Activated B cell treated with CpG ODN at 0.5 μM for 24 hours (primary cell): ENCODE measurements around the gene ANKIB1. TPM values are rescaled to one million over a fixed set of nuclear protein-coding genes. Genes with fewer than 3 reads are reported as not detected.

ENCODE experiments used
- ATAC-seq: fragments of 200-7000 bp; cut with Tn5 transposase; one replicate; pipeline ENCODE4 v1.10.0; 2021; ENCODE audit warnings: low read depth, mild to moderate bottlenecking, moderate library complexity
- CTCF ChIA-PET: fragments of 350-600 bp; sonication (Branson Sonifier 250); formaldehyde crosslinking; loops from one replicate; lab custom pipeline; 2021; ENCODE audit warnings: antibody characterized with exemption; lab: Charles Lee
- POLR2A ChIA-PET: fragments of 350-600 bp; sonication (Branson Sonifier 250); formaldehyde crosslinking; loops from one replicate; lab custom pipeline; 2021; ENCODE audit warnings: antibody characterized with exemption; lab: Charles Lee
- DNase-seq: peaks from one replicate; pipeline ENCODE4 v3.0.0; 2022
- H3K27ac Mint-ChIP-seq: one replicate; pipeline ENCODE4 v1.8.0; 2020; ENCODE audit warnings: mixed read lengths
- H3K27me3 Mint-ChIP-seq: one replicate; pipeline ENCODE4 v1.8.0; 2021; ENCODE audit warnings: mixed read lengths
- H3K36me3 Mint-ChIP-seq: one replicate; pipeline ENCODE4 v1.8.0; 2021; ENCODE audit warnings: low read depth, mixed read lengths
- H3K4me1 Mint-ChIP-seq: one replicate; pipeline ENCODE4 v1.8.0; 2021; ENCODE audit warnings: mixed read lengths
- H3K4me3 Mint-ChIP-seq: one replicate; pipeline ENCODE4 v1.8.0; 2020; ENCODE audit warnings: mild to moderate bottlenecking, mixed read lengths
- H3K9me3 Mint-ChIP-seq: one replicate; pipeline ENCODE4 v1.8.0; 2020; ENCODE audit warnings: mixed read lengths
- CTCF ChIP-seq: fragments of 200-600 bp; IDR thresholded peaks from one replicate; pipeline ENCODE4 v1.8.0; 2022; ENCODE audit warnings: antibody characterized with exemption, mild to moderate bottlenecking
- intact Hi-C: fragments of 100-400 bp; cut with micrococcal nuclease; formaldehyde crosslinking; loops from one replicate; pipeline ENCODE4 v1.15.1; 2024
- total RNA-seq: library from RNA; stranded (reverse); gene quantifications from 2 replicates; pipeline ENCODE4 v1.2.3, GENCODE V29; 2022

The ANKIB1 gene
- total RNA-seq, 1 donor from 2014 or later = 50.6 TPM

GRCh38 chr7:92415225-92415624 lies 169.5 kb downstream of the ANKIB1 start:
- no peak overlapping the region for H3K4me3 Mint-ChIP-seq
- no peak for ATAC-seq
- ChIA-PET CTCF (interaction anchor here (0.7 kb wide), 1 partner anchor 9 kb away, joined by 3 read pairs; no protein-coding TSS in a partner anchor), POLR2A (no interaction called here)
- no peak overlapping the region for H3K27ac Mint-ChIP-seq
- no peak for TF ChIP-seq CTCF
- no peaks in the 10 kb centered on the region for H3K4me1 Mint-ChIP-seq
- intact Hi-C loops = no loop called here
- H3K36me3 Mint-ChIP-seq = no peaks in the 10 kb centered on the region
- peaks cover 2% of the 10 kb centered on the region for H3K27me3 Mint-ChIP-seq
- H3K9me3 Mint-ChIP-seq = peaks cover 2% of the 10 kb centered on the region
- no peak for DNase-seq

- TF ChIP-seq CTCF = no peak
- ChIA-PET CTCF (no interaction called here), POLR2A (no interaction called here)
- no peak overlapping the region for H3K4me3 Mint-ChIP-seq
- peaks cover 4% of the 10 kb centered on the region for H3K27me3 Mint-ChIP-seq
- no peak for ATAC-seq
- H3K4me1 Mint-ChIP-seq = no peaks in the 10 kb centered on the region
- H3K36me3 Mint-ChIP-seq = no peaks in the 10 kb centered on the region
- H3K27ac Mint-ChIP-seq = no peak overlapping the region
- intact Hi-C loops = no loop called here
- no peaks in the 10 kb centered on the region for H3K9me3 Mint-ChIP-seq
- no peak for DNase-seq
Observed at GRCh38 chr7:92417913-92418312, 172.1 kb downstream of the ANKIB1 start.

DNA sequence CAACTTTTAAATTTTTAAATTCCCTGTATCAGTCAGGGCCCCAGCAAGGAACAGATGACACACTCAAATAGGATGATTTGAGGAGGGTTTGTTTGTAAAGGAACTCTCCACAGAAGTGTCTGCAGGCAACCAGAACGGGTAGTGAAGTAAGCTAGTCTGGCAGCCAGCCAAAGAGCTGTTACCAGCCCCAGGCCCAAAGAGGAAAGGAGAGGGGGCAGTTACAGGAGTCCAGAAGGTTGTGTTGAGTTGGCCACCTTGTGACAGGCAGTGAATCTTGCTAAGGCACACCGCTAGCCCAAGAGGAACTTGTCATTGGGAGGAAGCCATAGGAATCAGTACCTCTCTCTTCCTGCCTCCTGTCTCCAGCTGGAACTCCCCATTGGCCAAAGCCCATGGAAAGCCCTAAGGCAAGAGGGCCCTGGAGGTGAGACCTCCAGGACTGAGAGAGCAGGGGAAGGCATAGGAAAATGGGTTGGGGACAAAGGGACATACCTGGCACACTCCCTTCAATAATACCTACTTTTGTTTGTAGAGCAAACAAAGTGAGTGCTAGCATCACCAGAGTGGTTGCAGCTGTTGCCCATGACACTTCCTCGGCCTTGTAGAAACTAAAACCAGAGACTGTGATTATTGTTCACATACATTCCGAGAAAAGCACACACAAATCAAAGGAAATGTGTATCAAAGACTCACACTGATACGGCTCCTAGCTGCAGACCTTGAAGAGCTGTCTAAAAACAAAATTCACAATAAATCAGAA lies 176.1 kb downstream of the ANKIB1 start:
- intact Hi-C loops = no loop called here
- ChIA-PET CTCF (interaction anchor here (1.4 to 1.7 kb wide), 2 partner anchors 26 to 28 kb away, joined by 4 read pairs; partner anchors contain the start of gene GATAD1), POLR2A (no interaction called here)
- peaks cover 6% of the 10 kb centered on the region for H3K4me1 Mint-ChIP-seq
- no peak for TF ChIP-seq CTCF
- no peaks in the 10 kb centered on the region for H3K36me3 Mint-ChIP-seq
- no peak for ATAC-seq
- DNase-seq = no peak
- no peaks in the 10 kb centered on the region for H3K9me3 Mint-ChIP-seq
- no peak overlapping the region for H3K27ac Mint-ChIP-seq
- peaks cover 11% of the 10 kb centered on the region for H3K27me3 Mint-ChIP-seq
- H3K4me3 Mint-ChIP-seq = no peak overlapping the region

DNA sequence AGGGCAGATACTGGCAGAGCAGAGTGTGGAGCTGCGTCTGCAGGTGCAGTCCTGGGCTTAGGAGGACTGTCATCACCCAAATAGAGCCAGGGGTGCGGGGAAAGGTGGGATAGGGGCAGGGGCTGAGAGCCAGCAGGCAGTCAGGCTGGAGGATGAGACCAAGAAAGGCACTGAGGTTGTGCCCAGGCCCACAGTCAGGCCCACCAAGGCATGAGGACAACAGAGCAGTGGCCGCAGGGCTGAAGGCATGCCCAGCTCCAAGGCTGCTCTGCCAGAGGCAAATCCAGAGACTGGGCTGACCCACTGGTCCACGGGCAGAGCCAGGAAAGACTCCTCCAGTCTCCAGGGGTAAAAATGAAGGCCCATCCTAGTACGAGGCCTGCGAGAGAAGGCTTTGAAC lies 177.2 kb downstream of the ANKIB1 start:
- DNase-seq (no peak), ATAC-seq (no peak)
- ChIA-PET POLR2A (interaction anchor here (3.9 kb wide), 1 partner anchor 25 kb away, joined by 33 read pairs; the partner anchor contains the start of gene GATAD1), CTCF (interaction anchor here (1.4 to 4.0 kb wide), 2 partner anchors 25 to 27 kb away, joined by 4 to 57 read pairs; partner anchors contain the start of gene GATAD1)
- H3K36me3 Mint-ChIP-seq = no peaks in the 10 kb centered on the region
- no peak overlapping the region for H3K4me3 Mint-ChIP-seq
- H3K4me1 Mint-ChIP-seq = peaks cover 6% of the 10 kb centered on the region
- intact Hi-C loops = no loop called here
- H3K27ac Mint-ChIP-seq = no peak overlapping the region
- peaks cover 11% of the 10 kb centered on the region for H3K27me3 Mint-ChIP-seq
- no peaks in the 10 kb centered on the region for H3K9me3 Mint-ChIP-seq
- no peak for TF ChIP-seq CTCF

DNA sequence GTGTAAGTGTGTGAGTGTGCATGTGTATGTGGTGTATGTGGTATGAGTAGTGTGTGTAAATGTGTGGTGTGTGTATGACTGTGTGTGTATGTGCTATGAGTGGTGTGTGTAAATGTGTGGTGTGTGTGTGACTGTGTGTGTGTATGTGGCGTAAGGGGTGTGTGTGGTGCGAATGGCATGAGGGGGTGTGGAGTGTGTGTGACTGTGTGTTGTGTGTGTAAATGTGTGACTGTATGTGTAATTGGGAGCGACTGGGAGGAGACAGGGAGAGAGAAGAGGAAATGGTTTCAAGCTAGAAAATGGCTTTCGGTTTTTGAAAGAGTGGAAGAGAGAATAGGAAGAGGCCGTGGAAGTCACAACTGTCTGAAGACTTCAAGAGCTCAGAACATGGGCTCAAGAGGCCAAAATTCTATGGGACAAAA lies 177.9 kb downstream of the ANKIB1 start:
- ATAC-seq (no peak), DNase-seq (no peak)
- Mint-ChIP-seq H3K27me3 (peaks cover 11% of the 10 kb centered on the region), H3K27ac (no peak overlapping the region), H3K36me3 (no peaks in the 10 kb centered on the region), H3K4me1 (peaks cover 6% of the 10 kb centered on the region), H3K9me3 (no peaks in the 10 kb centered on the region), H3K4me3 (no peak overlapping the region)
- intact Hi-C loops = loop anchor here (1.0 kb wide), 3 partner anchors 24 to 632 kb away; partner anchors contain the start of gene GATAD1
- ChIA-PET POLR2A (interaction anchor here (0.6 to 3.9 kb wide), 3 partner anchors 24 to 289 kb away, joined by 3 to 33 read pairs (median 4); partner anchors contain the start of genes CYP51A1 and GATAD1), CTCF (interaction anchor here (0.6 to 4.0 kb wide), 7 partner anchors 8 to 270 kb away, joined by 3 to 57 read pairs (median 3); partner anchors contain the start of gene GATAD1)
- no peak for TF ChIP-seq CTCF
